Loucy (cell line): ENCODE results near the gene SLC25A10.

Experiments
- H2AFZ ChIP-seq: fragments of 200-600 bp; sonication (generic); 2 replicates; pipeline ENCODE4 v1.6.0; 2016; ENCODE audit warnings: antibody characterized with exemption, mild to moderate bottlenecking, low read length, moderate library complexity
- H3F3A ChIP-seq: fragments of 200-600 bp; 2 replicates; pipeline ENCODE4 v1.6.0; 2016; ENCODE audit warnings: antibody characterized with exemption, low read depth, mild to moderate bottlenecking
- H3K27me3 ChIP-seq: fragments of 200-600 bp; sonication (generic); 2 replicates; pipeline ENCODE4 v1.6.1; 2014; ENCODE audit warnings: low read length, mild to moderate bottlenecking; ENCODE audit not compliant: insufficient read depth, poor library complexity, severe bottlenecking
- H3K36me3 ChIP-seq: fragments of 200-600 bp; sonication (generic); 2 replicates; pipeline ENCODE4 v1.6.1; 2016; ENCODE audit warnings: low read length; ENCODE audit not compliant: insufficient read depth
- H3K4me1 ChIP-seq: fragments of 200-600 bp; sonication (generic); 2 replicates; pipeline ENCODE4 v1.5.1; 2014; ENCODE audit warnings: low read length, mild to moderate bottlenecking; ENCODE audit not compliant: insufficient read depth, poor library complexity, severe bottlenecking
- H3K4me2 ChIP-seq: fragments of 200-600 bp; sonication (generic); 2 replicates; pipeline ENCODE4 v1.6.0; 2014; ENCODE audit warnings: antibody characterized with exemption, low read length, low read depth, mild to moderate bottlenecking; ENCODE audit not compliant: poor library complexity, severe bottlenecking
- H3K4me3 ChIP-seq: fragments of 200-600 bp; sonication (generic); 2 replicates; pipeline ENCODE4 v1.5.1; 2014; ENCODE audit warnings: low read length, mild to moderate bottlenecking, mixed read lengths; ENCODE audit not compliant: poor library complexity, severe bottlenecking
- H3K79me2 ChIP-seq: fragments of 200-600 bp; sonication (generic); 2 replicates; pipeline ENCODE4 v1.6.1; 2014; ENCODE audit warnings: low read length; ENCODE audit not compliant: insufficient read depth
- H3K9ac ChIP-seq: fragments of 200-600 bp; sonication (generic); 2 replicates; pipeline ENCODE4 v1.6.0; 2014; ENCODE audit warnings: mild to moderate bottlenecking, low read depth, low read length, moderate library complexity; ENCODE audit not compliant: poor library complexity, severe bottlenecking
- H3K9me2 ChIP-seq: fragments of 200-600 bp; sonication (generic); replicated peaks from 2 replicates; pipeline ENCODE4 v1.6.1; 2016; ENCODE audit warnings: low read depth, low read length, mixed read lengths
- H3K9me3 ChIP-seq: fragments of 200-600 bp; sonication (generic); 2 replicates; pipeline ENCODE4 v1.6.1; 2014; ENCODE audit warnings: mild to moderate bottlenecking, antibody characterized with exemption, low read length, low read depth; ENCODE audit not compliant: insufficient read depth
- H4K20me1 ChIP-seq: fragments of 200-600 bp; sonication (generic); 2 replicates; pipeline ENCODE4 v1.6.0; 2014; ENCODE audit warnings: antibody characterized with exemption, low read length, mild to moderate bottlenecking; ENCODE audit not compliant: insufficient read depth, poor library complexity, severe bottlenecking
- EZH2phosphoT487 ChIP-seq: fragments of 200-600 bp; IDR thresholded peaks from 2 replicates; pipeline ENCODE4 v1.6.1; 2018; ENCODE audit warnings: antibody characterized with exemption, mild to moderate bottlenecking, moderate library complexity, borderline replicate concordance
- TF ChIP-seq, protein P1 (sequence below): fragments of 200-600 bp; sonication (generic); conservative IDR thresholded peaks from 2 replicates; pipeline ENCODE4 v1.5.1; 2014; ENCODE audit warnings: mild to moderate bottlenecking, antibody characterized with exemption, low read length

SLC25A10 gene

DNA sequence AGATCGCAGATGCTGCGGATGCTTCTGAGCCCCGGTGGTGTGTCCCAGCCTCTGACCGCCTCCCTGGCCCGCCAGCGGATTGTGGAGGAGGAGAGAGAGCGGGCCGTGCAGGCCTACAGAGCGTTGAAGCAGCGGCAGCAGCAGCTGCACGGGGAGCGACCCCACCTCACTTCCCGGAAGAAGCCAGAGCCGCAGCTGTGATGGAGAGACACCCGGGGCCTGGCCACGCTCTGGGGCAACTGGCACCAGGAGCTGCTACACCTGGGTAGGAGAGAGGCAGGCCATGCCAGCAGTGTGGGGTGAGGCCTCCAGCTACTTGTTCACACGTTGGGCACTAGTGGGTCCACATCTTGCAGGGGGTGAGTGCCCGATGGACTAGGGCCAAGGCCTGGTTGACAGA lies 39.6 kb upstream of the SLC25A10 start:
- H3K9me3 ChIP-seq, result no peaks in the 10 kb centered on the region
- no peaks in the 10 kb centered on the region for H3K27me3 ChIP-seq
- no peak overlapping the region for H3K4me2 ChIP-seq
- no peaks in the 10 kb centered on the region for H3F3A ChIP-seq
- H3K36me3 ChIP-seq, result peaks cover 20% of the 10 kb centered on the region; the same call in 1 of the 2 replicates
- no peak overlapping the region for H3K4me3 ChIP-seq
- H3K79me2 ChIP-seq, result peaks cover 31% of the 10 kb centered on the region
- no peak overlapping the region for H3K9ac ChIP-seq
- peaks cover 17% of the 10 kb centered on the region for H4K20me1 ChIP-seq
- H3K4me1 ChIP-seq, result peaks cover 11% of the 10 kb centered on the region
- TF ChIP-seq EZH2phosphoT487, result no peak
- TF ChIP-seq, protein P1, sequence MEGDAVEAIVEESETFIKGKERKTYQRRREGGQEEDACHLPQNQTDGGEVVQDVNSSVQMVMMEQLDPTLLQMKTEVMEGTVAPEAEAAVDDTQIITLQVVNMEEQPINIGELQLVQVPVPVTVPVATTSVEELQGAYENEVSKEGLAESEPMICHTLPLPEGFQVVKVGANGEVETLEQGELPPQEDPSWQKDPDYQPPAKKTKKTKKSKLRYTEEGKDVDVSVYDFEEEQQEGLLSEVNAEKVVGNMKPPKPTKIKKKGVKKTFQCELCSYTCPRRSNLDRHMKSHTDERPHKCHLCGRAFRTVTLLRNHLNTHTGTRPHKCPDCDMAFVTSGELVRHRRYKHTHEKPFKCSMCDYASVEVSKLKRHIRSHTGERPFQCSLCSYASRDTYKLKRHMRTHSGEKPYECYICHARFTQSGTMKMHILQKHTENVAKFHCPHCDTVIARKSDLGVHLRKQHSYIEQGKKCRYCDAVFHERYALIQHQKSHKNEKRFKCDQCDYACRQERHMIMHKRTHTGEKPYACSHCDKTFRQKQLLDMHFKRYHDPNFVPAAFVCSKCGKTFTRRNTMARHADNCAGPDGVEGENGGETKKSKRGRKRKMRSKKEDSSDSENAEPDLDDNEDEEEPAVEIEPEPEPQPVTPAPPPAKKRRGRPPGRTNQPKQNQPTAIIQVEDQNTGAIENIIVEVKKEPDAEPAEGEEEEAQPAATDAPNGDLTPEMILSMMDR, result no peak
- H3K9me2 ChIP-seq, result no peaks in the 10 kb centered on the region
- H2AFZ ChIP-seq, result no peak overlapping the region

DNA sequence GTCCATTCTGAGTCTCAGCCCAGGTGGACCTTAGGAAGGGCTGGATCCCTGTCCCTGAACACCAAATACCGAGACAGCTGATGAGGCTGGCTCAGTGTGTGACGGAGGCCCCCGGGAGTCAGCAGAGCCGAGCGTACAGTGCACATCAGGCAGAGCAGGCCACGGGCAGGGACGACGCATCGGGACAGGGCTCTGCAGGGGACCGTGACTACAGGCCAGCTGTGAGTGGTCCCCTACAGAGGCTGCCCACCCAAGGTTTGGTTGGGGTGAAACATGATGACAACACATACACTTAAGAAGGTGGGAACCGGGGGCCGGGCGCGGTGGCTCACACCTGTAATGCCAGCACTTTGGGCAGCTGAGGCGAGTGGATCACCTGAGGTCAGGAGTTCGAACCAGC lies 39.1 kb upstream of the SLC25A10 start:
- H3K4me3 ChIP-seq, result no peak overlapping the region
- H3K27me3 ChIP-seq, result no peaks in the 10 kb centered on the region
- peaks cover 17% of the 10 kb centered on the region for H4K20me1 ChIP-seq
- no peak overlapping the region for H3K9ac ChIP-seq
- peaks cover 26% of the 10 kb centered on the region for H3K79me2 ChIP-seq
- H3F3A ChIP-seq, result no peaks in the 10 kb centered on the region
- TF ChIP-seq, protein P1, result no peak
- TF ChIP-seq EZH2phosphoT487, result no peak
- H3K9me2 ChIP-seq, result no peaks in the 10 kb centered on the region
- peaks cover 20% of the 10 kb centered on the region; the same call in 1 of the 2 replicates for H3K36me3 ChIP-seq
- H3K4me1 ChIP-seq, result peaks cover 7% of the 10 kb centered on the region
- H2AFZ ChIP-seq, result no peak overlapping the region
- H3K4me2 ChIP-seq, result no peak overlapping the region
- no peaks in the 10 kb centered on the region for H3K9me3 ChIP-seq

DNA sequence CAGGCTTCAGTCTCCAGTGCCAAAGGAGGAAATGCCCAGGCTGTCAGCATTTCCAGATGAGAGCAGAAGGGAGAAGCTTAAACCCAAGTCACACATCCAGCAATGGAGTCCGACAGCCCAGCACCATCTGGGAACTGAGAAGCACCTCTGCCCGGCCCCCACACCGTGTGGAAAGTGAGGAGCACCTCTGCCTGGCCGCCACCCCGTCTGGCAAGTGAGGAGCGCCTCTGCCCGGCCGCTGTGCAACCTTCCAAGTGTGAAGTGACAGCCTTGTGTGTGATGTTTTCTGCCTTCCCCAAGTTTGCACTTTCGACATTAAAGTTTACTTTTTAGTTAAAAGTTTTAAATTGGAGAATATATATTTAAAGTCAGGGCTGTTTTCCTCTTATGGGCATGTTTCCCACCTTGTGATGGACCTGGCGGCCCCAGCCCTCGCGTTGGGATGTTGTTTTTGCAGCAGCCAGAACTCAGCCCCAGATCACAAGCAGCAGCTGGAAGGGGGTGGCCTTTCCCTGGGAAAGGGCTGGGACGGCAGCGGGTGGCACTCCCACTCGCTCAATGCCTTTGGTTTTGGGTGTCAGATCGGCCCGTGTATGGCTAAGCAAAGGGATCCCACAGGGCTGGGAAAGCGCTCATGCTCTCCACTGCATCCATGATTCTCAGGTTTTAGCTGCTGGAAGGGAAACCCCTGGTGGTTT lies 38.4 kb upstream of the SLC25A10 start:
- Histone ChIP-seq H2AFZ (no peak overlapping the region), H4K20me1 (peaks cover 11% of the 10 kb centered on the region), H3K4me1 (no peaks in the 10 kb centered on the region), H3F3A (no peaks in the 10 kb centered on the region), H3K36me3 (peaks cover 20% of the 10 kb centered on the region; the same call in 1 of the 2 replicates), H3K9ac (no peak overlapping the region), H3K79me2 (peaks cover 19% of the 10 kb centered on the region; the same call in 1 of the 2 replicates), H3K4me2 (no peak overlapping the region), H3K4me3 (no peak overlapping the region), H3K27me3 (no peaks in the 10 kb centered on the region), H3K9me2 (no peaks in the 10 kb centered on the region), H3K9me3 (no peaks in the 10 kb centered on the region)
- no peak for TF ChIP-seq EZH2phosphoT487
- TF ChIP-seq, protein P1, result no peak
